Astrocyte of the cerebellum (primary cell): ENCODE measurements around the gene ARID4B.
"Not testable (repeated sequence)": the region's sequence is repeated elsewhere in the genome, so short reads cannot be mapped to it uniquely, and the experiment has no call there.

Experiments used
- DNase-seq: peaks from one replicate; pipeline ENCODE4 v3.0.0-alpha.2; 2011; ENCODE audit warnings: low read depth
- H3K4me3 ChIP-seq: 2 replicates; pipeline ENCODE4 v1.5.1; 2011; ENCODE audit warnings: mild to moderate bottlenecking, low read depth, low read length, moderate library complexity
- CTCF ChIP-seq: IDR thresholded peaks from 2 replicates; pipeline ENCODE4 v1.5.1; 2012; ENCODE audit warnings: low read length, low read depth, moderate library complexity, mild to moderate bottlenecking; ENCODE audit errors: missing control alignments
- in situ Hi-C: cut with HindIII; loops from 2 replicates; pipeline ENCODE4 v1.10.0; 2017; ENCODE audit warnings: low sequenced_read_pairs

The ARID4B gene

GRCh38 chr1:235215453-235215852, 112.5 kb downstream of the ARID4B start:
- no peak for DNase-seq

GRCh38 chr1:235214962-235215361, 113.0 kb downstream of the ARID4B start:
- H3K4me3 ChIP-seq, in situ Hi-C loops, DNase-seq: not testable (repeated sequence)

More at GRCh38 chr1:235215453-235215852, 112.5 kb downstream of the ARID4B start:
- in situ Hi-C loops = no loop called here
- TF ChIP-seq CTCF = no peak
- no peak overlapping the region for H3K4me3 ChIP-seq

GRCh38 chr1:235213752-235214151, 114.2 kb downstream of the ARID4B start:
- TF ChIP-seq CTCF = no peak
- no peak for DNase-seq

GRCh38 chr1:235211517-235211916, 116.5 kb downstream of the ARID4B start:
- TF ChIP-seq CTCF = no peak
- no peak overlapping the region for H3K4me3 ChIP-seq
- in situ Hi-C loops = no loop called here
- no peak for DNase-seq

More at GRCh38 chr1:235213752-235214151, 114.2 kb downstream of the ARID4B start:
- no peak overlapping the region for H3K4me3 ChIP-seq
- in situ Hi-C loops = no loop called here

GRCh38 chr1:235207209-235207565, 120.8 kb downstream of the ARID4B start:
- no peak for TF ChIP-seq CTCF
- in situ Hi-C loops = no loop called here
- no peak overlapping the region for H3K4me3 ChIP-seq
- DNase-seq = peak; percentile 9

- TF ChIP-seq CTCF = no peak
- H3K4me3 ChIP-seq = no peak overlapping the region
- DNase-seq = no peak
- in situ Hi-C loops = no loop called here
These were observed 121.3 kb downstream of the ARID4B start for GRCh38 chr1:235206533-235207208.

GRCh38 chr1:235205687-235206086, 122.3 kb downstream of the ARID4B start:
- DNase-seq = no peak
- in situ Hi-C loops = no loop called here
- no peak overlapping the region for H3K4me3 ChIP-seq
- no peak for TF ChIP-seq CTCF
